GM21737 (cell line): Measurements from ENCODE around the gene SSNA1.

ENCODE experiments used
- ATAC-seq: cut with Tn5 transposase; IDR thresholded peaks from one replicate; pipeline ENCODE4 v1.9.1; 2021; ENCODE audit warnings: mild to moderate bottlenecking, moderate library complexity; ENCODE audit not compliant: unreplicated experiment

Gene SSNA1

DNA sequence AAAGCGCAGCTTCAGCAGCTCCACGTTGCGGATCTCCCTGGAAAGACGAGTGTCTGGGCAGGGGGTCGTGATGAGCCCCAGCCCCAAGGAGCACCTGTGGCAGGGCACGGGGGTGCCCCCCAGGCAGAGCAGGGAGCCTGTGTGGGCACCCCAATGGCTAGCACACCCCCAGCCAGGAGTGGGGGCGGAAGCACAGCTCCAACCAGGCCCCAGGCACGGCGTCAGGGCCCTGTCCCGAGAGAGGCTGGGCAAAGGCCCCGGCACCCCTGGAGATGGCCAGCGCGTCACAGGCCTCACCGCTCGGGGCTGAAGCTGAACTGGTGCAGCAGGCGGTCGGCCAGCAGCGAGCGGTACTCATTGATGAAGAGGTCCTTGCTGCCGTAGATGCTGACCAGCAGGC, 8.0 kb upstream of the SSNA1 start:
- no peak for ATAC-seq

DNA sequence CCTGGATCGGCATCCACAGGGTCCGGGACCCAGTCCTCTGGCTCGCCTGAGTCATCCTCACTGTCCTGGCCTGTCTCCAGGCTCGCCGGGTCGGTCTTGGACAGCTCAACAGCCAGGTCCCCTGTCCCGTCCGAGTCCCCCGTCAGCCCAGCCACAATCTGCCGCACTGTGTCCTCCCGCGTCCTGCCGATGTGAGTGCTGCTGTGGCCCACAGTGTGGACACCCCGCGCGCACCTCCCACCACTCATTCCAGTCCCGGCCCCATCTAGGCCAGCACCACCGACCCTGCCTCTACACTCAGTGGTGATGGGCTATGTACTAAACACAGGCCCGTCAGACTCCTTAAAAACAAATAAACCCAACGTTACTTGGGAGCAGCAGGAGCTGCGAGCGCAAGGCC, 6.8 kb upstream of the SSNA1 start:
- ATAC-seq, result no peak

DNA sequence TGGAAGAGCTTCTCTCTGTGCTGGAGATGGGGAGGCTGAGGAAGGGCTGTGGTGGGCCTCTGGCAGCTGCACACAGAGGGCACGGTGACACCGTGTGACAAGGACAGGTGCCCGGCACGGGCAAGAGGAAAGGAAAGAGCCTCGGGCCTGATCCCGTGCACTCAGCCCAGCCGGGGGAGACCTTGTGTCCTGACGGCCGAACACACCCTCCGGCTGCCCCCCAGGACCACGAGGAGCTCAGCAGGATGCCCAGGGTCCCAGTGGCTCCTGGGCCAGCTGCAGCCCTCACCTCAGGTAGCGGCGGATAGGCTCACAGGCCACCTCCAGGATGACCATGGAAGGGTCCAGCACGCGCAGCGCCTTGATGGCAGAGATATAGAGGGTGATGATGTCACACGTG, 5.6 kb upstream of the SSNA1 start:
- no peak for ATAC-seq

DNA sequence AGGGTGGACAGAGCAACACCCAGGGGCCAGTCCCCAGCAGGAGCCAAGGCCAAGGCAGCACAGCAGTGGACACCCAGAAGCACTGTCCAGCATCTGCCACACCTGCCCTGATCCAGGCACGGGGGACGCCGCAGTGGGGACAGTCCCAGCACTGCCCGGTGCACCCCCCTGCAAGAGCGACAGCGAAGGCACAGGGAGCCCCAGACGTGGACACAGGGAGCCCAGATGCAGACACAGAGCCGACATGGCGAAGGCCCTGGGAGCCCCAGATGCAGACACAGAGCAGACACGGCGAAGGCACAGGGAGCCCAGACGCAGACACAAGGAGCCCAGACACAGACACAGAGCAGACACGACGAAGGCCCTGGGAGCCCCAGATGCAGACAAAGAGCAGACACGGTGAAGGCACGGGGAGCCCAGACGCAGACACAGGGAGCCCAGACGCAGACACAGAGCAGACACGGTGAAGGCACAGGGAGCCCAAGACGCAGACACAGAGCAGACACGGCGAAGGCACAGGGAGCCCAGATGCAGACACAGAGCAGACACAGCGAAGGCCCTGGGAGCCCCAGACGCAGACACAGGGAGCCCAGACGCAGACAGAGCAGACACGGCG, 4.4 kb upstream of the SSNA1 start:
- ATAC-seq, result no peak

DNA sequence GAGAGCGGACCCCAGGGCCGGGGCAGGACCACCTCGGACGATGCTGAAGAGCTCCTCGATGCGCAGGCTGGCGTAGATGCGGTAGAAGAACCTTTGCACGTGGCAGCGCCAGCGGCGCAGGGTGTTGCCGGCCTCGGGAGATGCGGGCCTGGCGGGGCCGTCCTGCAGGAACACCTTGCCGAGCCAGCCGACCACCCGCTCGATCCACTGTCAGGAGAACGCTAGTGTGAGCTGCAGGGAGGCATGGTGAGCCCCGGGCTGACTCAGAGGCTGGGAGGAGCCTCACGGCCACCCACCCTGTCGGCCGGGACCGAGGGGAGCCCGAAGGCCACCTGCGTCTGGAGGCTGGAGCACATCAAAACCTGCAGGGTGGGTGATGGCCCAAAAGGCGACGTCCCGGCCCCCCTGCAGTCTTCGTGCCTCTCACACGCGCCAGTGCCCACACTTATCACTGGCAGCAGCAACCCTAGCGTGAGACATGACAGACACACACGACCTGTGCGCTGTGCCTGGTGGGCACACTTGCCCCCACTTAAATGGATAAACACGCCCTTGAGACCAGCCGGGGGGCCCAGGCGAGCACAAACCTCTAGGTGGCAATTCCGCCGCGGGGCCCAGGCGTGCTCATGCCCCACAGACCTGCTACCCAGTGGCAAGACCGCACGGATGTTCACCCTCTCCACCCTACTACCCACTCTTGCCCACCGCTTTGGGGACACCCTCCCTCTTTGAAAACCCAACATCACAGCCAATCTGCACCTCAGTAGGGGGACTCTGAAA, 3.4 kb upstream of the SSNA1 start:
- ATAC-seq, result no peak

DNA sequence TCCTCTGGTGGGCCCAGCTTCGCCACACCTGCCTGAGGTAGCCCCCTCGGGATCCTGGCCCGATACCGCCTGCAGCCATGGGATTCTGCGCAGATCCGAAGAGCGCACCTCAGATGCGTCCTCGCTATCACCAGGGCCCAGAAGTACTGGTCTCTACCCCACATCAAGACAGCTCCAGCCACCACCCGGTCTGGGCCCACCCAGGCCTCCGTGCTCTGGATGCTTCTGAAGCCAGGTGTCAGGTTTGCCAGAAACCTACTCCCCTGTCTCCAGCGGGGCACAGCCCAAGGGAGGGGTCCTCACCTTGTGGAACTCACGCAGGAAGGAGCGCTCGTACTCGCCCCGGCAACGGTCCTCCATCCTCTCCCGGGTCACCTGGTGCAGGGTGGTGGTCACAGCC, 2.6 kb upstream of the SSNA1 start:
- ATAC-seq, result no peak

DNA sequence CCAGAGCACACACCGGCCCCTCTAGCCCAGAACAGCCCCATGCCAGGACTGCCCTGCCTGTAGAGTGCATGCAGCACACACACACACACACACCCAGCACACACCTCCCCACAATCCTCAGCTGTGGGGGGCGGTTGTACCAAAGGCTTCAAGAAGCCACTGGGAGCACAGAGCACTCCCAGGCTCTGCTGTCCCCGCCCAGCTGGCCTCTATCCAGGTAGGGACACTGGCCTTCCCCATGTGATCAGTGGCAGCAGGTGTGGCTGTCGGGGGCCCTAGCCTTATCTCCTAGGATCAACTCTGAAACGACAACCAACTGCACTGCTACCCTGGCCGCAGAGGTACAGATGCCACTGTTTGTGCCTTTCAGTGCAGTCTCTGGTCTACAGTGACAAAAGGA, 2.1 kb upstream of the SSNA1 start:
- no peak for ATAC-seq

DNA sequence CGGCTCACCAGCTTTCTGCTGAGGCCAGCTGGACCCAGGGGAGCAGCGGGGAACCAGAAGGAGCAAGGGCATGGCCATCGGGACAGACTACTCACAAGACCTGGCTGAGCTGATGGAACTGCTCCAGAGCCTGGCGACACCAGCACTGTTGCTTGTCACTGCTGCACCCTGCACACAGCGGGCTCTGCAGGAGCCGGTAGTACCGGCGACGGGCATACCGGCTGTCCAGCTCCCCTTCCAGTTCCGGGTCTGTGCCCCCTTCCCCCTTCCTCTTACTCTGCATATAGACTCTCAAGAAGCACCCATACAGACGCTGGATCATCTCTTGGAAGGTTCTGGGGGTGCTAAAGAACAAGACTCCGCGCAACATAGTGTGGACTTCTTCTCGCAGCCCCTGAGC, 1.1 kb upstream of the SSNA1 start:
- ATAC-seq, result no peak

DNA sequence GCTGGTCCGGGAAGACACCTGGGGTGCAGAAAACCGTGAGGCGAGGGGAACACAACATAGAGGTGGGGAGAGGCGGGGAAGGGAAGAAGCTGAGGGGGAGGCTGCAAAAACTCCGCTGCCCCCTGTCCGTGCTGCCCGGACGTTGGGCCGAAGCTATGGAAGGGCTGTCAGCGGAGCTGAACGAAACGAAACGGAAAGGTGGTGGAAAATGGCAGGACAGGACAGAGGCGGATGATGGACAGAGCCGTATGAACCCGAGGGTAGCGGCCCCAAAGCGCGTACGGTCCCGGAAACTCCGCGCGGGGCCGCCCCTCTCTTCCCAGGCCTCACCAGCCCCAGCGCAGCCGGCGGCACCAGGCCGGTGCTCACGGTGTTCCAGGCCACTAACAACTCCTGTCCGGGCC, 388 bp upstream of the SSNA1 start:
- ATAC-seq, result no peak

DNA sequence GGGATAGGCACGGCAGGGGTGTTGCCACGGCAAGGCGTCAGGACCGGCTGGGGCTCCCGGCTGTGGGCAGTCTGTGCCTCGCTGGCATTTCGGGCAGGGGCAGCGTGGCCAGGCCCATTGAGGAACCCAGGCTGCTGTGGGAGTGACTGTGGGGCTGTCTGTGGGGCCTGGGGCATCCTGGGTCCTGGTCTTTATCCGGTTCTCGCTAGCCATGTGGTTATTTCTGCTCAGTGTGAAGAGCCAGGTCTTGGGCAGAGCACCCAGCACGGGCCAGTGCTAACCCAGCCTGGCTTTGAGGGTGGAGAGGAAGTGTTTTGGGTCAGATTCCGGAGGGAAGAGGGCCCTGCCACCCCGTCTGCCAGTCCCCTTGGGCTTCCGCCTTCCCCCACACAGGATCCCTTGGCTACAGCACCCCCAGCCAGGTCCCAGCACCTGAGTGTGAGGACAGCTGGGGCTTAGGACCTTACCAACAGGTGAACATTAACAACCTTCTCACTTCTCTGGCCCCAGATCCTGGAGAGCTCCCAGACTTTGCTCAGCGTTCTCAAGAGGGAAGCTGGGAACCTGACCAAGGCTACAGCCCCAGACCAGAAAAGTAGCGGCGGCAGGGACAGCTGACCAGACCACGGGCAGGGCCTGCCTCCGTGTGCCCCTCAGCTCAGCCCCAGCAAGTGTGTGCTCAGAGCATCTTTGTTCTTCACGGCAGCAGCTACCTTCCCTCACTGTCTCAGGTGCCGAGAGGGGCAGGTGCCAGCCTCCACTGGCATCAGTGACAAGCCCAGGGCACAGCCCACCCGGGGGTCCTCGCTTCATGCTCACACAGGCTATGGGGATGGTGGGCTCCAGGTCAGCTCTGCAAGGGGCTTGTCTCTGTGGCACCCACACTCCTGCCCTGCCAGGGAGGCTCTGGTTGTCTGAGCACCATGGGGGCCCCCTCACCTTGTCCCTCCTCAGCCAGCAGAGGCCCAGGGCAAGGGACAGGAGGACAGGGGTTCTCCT, 1.1 kb downstream of the SSNA1 start:
- ATAC-seq, result no peak

DNA sequence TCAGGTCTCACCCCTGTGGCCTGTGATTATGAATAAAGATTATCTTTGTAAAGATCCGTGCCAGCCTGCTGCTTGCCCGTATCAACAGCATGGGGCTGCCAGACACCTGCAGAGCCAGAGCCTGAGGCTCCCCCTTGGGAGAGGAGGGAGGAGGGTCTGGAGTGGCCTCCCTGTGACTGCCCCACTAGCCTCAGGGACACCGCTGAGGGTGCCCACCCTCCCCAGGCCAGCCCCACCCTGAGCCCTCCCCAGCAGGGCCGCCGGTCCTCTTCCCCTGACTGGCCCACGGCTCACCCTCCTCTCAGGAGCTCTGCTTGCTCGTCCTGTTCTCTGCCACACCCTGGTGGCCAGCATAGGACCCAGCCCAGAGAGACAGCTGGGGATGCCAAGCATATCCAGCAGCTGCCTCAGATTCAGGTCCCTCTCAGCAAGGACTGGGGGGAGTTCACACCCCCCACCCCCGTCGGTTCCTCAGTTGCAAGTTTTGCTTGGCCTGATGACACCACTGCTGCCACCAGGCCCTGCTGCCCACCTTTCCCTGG, 1.9 kb downstream of the SSNA1 start:
- ATAC-seq, result no peak

DNA sequence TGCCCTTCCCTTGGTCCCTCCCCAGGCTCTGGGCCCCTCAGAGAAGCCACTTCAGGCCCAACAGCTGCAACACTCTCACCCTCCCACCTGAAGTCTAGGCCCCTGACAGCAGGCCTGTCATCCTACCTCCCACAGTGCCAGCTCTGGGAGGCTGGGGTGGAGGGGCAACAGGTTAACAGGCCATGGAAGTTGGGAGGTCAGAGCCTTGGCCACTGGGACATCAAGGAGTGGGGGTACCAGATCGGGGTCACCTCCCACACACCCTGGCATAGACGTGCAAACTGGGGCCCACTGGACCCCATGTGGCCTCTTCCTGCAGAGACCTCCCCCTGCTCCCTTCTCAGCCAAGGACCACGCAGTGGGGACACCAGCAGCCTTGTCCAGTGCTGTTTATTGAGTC, 2.8 kb downstream of the SSNA1 start:
- ATAC-seq, result no peak

DNA sequence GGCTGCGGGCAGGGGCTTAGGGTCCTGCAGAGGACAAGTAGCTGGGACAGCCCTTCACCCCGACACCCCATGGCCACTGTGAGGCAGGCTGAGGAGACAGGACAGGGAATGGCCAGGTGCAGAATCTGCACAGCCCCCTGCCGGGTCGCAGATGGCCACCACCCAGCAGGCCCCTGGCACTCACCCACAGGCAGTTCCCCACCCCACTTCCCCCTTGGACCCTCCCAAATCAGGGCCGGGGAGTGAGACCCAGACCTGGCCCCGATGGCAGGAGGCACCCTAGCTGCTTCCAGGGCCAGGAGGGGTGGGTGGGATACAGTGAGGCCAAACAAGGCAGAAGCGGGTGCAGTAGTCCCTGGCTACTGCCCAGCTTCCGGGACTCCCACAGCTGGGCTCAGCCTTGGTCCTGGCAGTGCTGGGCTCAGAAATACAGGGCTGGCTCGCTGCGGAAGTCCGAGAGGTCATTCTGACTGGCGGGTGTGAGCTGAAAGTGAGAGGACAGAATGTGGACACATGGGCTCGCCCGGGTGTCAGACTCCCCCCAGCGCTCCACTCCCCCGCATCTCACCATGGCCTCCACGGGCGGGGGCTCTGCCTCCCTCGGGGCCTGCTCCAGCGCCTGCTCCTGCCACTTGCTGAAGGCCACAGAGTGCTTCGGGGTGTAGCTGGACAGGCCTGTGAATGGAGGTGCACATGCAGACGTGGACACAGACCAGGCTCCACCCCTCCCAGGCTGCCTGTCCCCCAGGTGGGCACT, 3.4 kb downstream of the SSNA1 start:
- ATAC-seq, result no peak

DNA sequence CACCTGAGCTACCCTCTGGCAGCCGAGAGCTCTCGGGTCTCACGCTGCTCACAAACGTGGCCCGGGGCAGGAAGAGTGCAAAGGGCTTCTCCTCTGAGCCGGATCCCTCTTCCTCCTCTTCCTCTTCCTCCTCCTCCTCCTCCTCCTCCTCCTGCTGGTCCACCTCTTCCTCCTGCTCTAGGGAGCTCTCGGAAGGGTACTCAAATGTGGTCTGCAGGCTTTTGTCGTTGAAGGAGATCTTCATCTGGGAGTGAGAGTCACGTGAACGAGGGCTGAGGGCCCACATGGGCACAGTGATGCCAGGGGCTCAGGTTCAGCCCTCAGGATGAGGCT, 3.9 kb downstream of the SSNA1 start:
- ATAC-seq, result no peak

DNA sequence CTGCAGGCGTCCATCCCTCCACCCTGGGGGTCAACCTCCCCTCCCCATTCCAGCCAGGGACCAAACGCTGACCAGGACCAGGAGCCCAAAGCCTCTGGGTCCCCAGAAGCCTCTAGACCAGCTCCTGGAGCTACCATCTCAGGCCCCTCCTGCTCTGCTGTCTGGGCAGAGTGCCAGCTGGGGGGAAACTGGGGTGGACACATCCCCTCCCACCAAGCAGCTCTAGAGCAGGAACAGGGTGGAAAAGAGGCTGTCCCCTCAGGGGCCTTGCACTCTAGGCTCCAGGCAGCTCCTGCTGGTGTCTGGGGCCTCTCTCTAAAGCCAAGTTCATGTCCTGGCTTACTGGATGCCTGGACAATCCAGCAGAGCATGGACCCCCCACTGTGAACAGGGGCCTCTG, 4.4 kb downstream of the SSNA1 start:
- ATAC-seq, result no peak

DNA sequence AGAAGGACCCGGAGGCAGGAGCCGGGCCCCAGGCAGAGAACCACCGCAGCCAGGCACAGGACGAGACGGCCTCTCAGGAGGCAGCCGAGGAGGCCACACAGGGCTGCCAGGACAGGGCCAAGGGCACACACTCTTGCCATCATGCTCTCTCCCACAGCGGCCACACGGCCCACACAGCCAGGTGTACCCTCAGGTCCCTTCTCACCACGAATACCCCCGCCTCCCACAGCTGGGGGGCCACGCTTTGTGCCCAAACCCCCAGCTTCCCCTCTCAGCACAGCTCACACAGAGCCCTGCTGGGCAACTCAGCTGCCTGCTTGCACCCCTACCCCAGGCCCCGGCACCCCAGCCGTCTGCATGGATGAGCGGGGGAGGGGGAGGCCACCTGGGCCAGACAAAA, 5.3 kb downstream of the SSNA1 start:
- no peak for ATAC-seq

DNA sequence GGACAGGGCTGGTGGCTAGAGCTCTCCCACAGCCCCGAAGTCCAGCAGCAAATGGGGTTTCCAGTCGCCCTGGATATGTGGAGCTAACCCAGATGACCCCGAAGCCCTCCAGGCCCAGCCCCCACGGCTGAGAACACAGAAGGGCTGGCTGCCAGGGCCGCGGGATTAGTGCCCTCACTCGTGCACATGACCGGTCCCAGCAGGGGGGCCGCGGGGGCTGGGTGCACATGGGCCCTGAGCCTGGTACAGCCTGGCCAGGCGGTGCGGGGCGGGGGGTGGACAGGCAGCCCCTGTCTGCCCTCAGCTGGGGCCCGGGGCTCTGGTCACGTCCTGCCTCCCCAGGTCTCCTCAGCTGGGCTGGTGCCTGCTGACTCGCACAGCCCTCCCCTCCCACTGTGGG, 5.9 kb downstream of the SSNA1 start:
- no peak for ATAC-seq

DNA sequence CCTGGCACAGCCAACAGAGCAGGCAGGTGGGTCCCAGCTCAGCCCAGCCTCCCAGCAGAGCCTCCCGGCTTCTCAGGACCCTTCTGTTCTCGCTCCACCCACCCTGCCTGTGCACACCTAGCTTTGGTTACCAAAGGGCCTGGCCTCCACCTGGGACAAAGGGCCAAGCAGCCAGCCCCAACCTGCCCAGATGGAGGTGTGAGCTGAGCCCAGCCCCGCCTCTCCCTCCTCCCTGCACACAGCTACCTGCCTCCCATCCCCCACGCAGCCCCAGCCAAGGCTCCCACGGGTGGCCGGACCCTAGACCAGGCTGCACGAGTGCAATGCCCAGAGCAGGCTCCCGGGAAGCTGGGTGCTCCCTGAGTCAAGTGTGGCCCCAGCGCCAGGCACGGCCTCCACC, 6.4 kb downstream of the SSNA1 start:
- ATAC-seq, result no peak

DNA sequence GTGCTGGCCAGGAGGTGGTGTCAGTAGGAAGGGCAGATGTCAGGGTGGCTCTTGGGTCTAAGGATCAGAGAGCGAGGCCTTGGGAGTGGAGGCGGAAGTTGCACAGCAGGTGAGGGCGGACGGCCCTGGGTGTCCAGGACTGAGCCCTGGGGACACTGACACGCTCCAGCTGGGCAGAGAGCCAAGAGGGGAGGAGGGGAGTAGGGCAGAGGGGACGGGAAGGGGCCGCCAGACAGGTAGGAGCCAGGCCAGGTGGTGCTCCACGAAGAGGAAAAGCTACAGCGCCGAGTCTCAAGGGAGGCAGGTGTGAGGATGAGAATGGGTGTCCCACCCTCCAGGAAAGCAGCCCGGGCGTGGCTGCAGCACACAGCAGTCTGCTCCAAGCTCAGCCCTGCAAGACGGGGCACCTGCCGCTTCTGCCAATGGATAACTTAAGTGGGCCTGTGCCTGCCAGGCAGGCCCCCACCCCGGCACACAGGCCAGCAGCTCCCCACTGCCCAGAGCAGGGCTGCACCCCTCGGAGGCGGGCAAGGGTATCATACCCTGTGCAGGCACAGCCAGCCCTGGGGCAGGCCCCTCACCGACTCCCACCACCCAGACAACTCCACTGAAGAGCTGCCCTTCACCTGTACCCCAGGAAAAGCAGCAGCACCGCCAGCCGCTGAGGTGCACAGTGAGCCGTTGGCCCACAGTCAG, 7.2 kb downstream of the SSNA1 start:
- ATAC-seq, result no peak
